ENCODE measurements around the gene MBP.

The MBP gene

GRCh38 chr18:77009675-77010074 is 122.9 kb downstream of the MBP start:
- TF ChIP-seq ZFP3 (CRISPR knock-in tag; IDR thresholded peaks at IDR 0.05) (no peak), ARNTL (CRISPR knock-in tag; IDR thresholded peaks at IDR 0.05; ENCODE audit: borderline replicate concordance, low read depth) (no peak), ZNF565 (CRISPR knock-in tag; conservative IDR thresholded peaks at IDR 0.05; ENCODE audit: low read depth) (no peak), BACH2 (CRISPR knock-in tag; IDR thresholded peaks at IDR 0.05; ENCODE audit: borderline replicate concordance) (no peak), GLIS3 (CRISPR knock-in tag; IDR thresholded peaks at IDR 0.05) (no peak), PPARA (CRISPR knock-in tag; IDR thresholded peaks at IDR 0.05; ENCODE audit: borderline replicate concordance) (no peak), ZNF8 (CRISPR knock-in tag; IDR thresholded peaks at IDR 0.05) (no peak), ESRRG (CRISPR knock-in tag; IDR thresholded peaks at IDR 0.05) (no peak), POU6F1 (CRISPR knock-in tag; IDR thresholded peaks at IDR 0.05; ENCODE audit: borderline replicate concordance, low read depth) (no peak), RARB (CRISPR knock-in tag; IDR thresholded peaks at IDR 0.05) (no peak), ISL1 (CRISPR knock-in tag; IDR thresholded peaks at IDR 0.05) (no peak), OSR1 (CRISPR knock-in tag; IDR thresholded peaks at IDR 0.05) (no peak), ZNF70 (CRISPR knock-in tag; IDR thresholded peaks at IDR 0.05) (no peak), SNAI2 (CRISPR knock-in tag; IDR thresholded peaks at IDR 0.05) (no peak), ZFP30 (CRISPR knock-in tag; IDR thresholded peaks at IDR 0.05) (no peak), TCF4 (CRISPR knock-in tag; IDR thresholded peaks at IDR 0.05; ENCODE audit: borderline replicate concordance) (no peak)
- TF ChIP-seq, protein P1, sequence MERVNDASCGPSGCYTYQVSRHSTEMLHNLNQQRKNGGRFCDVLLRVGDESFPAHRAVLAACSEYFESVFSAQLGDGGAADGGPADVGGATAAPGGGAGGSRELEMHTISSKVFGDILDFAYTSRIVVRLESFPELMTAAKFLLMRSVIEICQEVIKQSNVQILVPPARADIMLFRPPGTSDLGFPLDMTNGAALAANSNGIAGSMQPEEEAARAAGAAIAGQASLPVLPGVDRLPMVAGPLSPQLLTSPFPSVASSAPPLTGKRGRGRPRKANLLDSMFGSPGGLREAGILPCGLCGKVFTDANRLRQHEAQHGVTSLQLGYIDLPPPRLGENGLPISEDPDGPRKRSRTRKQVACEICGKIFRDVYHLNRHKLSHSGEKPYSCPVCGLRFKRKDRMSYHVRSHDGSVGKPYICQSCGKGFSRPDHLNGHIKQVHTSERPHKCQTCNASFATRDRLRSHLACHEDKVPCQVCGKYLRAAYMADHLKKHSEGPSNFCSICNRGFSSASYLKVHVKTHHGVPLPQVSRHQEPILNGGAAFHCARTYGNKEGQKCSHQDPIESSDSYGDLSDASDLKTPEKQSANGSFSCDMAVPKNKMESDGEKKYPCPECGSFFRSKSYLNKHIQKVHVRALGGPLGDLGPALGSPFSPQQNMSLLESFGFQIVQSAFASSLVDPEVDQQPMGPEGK (CRISPR knock-in tag; IDR thresholded peaks at IDR 0.05; ENCODE audit: borderline replicate concordance), result no peak
- ATAC-seq, result no peak; the same call in 2 of the 3 replicates

- TF ChIP-seq PPARA (CRISPR knock-in tag; IDR thresholded peaks at IDR 0.05; ENCODE audit: borderline replicate concordance), result no peak
- no peak for TF ChIP-seq ZNF565 (CRISPR knock-in tag; conservative IDR thresholded peaks at IDR 0.05; ENCODE audit: low read depth)
- TF ChIP-seq ARNTL (CRISPR knock-in tag; IDR thresholded peaks at IDR 0.05; ENCODE audit: borderline replicate concordance, low read depth), result no peak
- TF ChIP-seq GLIS3 (CRISPR knock-in tag; IDR thresholded peaks at IDR 0.05), result no peak
- TF ChIP-seq ZNF70 (CRISPR knock-in tag; IDR thresholded peaks at IDR 0.05), result no peak
- ATAC-seq, result no peak
Measured at GRCh38 chr18:77008576-77009315, 123.8 kb downstream of the MBP start.

DNA sequence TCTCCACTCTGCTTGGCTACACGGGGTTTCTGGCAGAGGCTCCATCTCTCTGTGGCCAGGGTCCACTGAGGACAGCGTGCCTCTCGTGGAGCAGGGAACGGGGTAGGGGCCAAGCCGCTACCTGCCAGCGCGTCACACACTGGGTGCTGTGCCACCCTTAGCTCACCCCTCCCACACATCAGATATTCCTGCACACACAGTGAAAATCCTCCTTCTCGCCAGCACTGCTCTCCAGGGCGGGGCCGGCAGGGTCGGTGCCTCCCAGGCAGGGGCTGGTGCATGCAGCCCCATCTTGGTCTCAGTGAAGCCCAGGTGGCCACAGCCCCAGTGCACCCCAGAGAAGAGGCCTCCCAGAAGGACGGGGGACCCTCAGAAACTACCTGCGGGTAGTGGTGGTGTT is 124.6 kb downstream of the MBP start:
- TF ChIP-seq ZNF70 (CRISPR knock-in tag; IDR thresholded peaks at IDR 0.05), result no peak
- no peak for TF ChIP-seq TOX (CRISPR knock-in tag; IDR thresholded peaks at IDR 0.05; ENCODE audit: borderline replicate concordance)
- no peak for TF ChIP-seq TSHZ2 (CRISPR knock-in tag; IDR thresholded peaks at IDR 0.05)
- TF ChIP-seq POU6F1 (CRISPR knock-in tag; IDR thresholded peaks at IDR 0.05; ENCODE audit: borderline replicate concordance, low read depth), result no peak
- no peak for TF ChIP-seq ARNTL (CRISPR knock-in tag; IDR thresholded peaks at IDR 0.05; ENCODE audit: borderline replicate concordance, low read depth)
- no peak for TF ChIP-seq ZFP3 (CRISPR knock-in tag; IDR thresholded peaks at IDR 0.05)
- TF ChIP-seq TCF4 (CRISPR knock-in tag; IDR thresholded peaks at IDR 0.05; ENCODE audit: borderline replicate concordance), result no peak
- TF ChIP-seq OSR1 (CRISPR knock-in tag; IDR thresholded peaks at IDR 0.05), result no peak
- no peak for TF ChIP-seq ZNF8 (CRISPR knock-in tag; IDR thresholded peaks at IDR 0.05)
- TF ChIP-seq, protein P2, sequence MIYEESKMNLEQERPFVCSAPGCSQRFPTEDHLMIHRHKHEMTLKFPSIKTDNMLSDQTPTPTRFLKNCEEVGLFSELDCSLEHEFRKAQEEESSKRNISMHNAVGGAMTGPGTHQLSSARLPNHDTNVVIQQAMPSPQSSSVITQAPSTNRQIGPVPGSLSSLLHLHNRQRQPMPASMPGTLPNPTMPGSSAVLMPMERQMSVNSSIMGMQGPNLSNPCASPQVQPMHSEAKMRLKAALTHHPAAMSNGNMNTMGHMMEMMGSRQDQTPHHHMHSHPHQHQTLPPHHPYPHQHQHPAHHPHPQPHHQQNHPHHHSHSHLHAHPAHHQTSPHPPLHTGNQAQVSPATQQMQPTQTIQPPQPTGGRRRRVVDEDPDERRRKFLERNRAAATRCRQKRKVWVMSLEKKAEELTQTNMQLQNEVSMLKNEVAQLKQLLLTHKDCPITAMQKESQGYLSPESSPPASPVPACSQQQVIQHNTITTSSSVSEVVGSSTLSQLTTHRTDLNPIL (CRISPR knock-in tag; IDR thresholded peaks at IDR 0.05; ENCODE audit: low read depth), result no peak
- no peak for TF ChIP-seq ESRRG (CRISPR knock-in tag; IDR thresholded peaks at IDR 0.05)
- TF ChIP-seq GLIS3 (CRISPR knock-in tag; IDR thresholded peaks at IDR 0.05), result no peak
- TF ChIP-seq, protein P3, sequence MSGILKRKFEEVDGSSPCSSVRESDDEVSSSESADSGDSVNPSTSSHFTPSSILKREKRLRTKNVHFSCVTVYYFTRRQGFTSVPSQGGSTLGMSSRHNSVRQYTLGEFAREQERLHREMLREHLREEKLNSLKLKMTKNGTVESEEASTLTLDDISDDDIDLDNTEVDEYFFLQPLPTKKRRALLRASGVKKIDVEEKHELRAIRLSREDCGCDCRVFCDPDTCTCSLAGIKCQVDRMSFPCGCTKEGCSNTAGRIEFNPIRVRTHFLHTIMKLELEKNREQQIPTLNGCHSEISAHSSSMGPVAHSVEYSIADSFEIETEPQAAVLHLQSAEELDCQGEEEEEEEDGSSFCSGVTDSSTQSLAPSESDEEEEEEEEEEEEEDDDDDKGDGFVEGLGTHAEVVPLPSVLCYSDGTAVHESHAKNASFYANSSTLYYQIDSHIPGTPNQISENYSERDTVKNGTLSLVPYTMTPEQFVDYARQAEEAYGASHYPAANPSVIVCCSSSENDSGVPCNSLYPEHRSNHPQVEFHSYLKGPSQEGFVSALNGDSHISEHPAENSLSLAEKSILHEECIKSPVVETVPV (CRISPR knock-in tag; IDR thresholded peaks at IDR 0.05), result no peak
- no peak for TF ChIP-seq PPARA (CRISPR knock-in tag; IDR thresholded peaks at IDR 0.05; ENCODE audit: borderline replicate concordance)
- TF ChIP-seq, protein P1 (CRISPR knock-in tag; IDR thresholded peaks at IDR 0.05; ENCODE audit: borderline replicate concordance), result no peak
- no peak for ATAC-seq

Measured in SK-N-SH treated with all-trans-retinoic acid at 6 μM for 48 hours (cell line).